HG02678 (cell line): Measurements from ENCODE around the gene C13orf42.

Source experiments
- ATAC-seq: cut with Tn5 transposase; IDR thresholded peaks from one replicate; pipeline ENCODE4 v1.9.1; 2021; ENCODE audit warnings: mild to moderate bottlenecking, moderate library complexity; ENCODE audit not compliant: unreplicated experiment

C13orf42 gene

GRCh38 chr13:51067210-51067701 lies 43.8 kb downstream of the C13orf42 start:
- no peak for ATAC-seq

GRCh38 chr13:51066091-51066831 lies 44.8 kb downstream of the C13orf42 start:
- no peak for ATAC-seq

GRCh38 chr13:51065372-51066090 lies 45.5 kb downstream of the C13orf42 start:
- ATAC-seq: no peak

GRCh38 chr13:51064753-51065152 lies 46.3 kb downstream of the C13orf42 start:
- no peak for ATAC-seq

GRCh38 chr13:51063909-51064308 lies 47.2 kb downstream of the C13orf42 start:
- ATAC-seq: no peak

GRCh38 chr13:51058461-51059167 lies 52.5 kb downstream of the C13orf42 start:
- no peak for ATAC-seq

- ATAC-seq: no peak
Measured at GRCh38 chr13:51057906-51058305, 53.2 kb downstream of the C13orf42 start.

- no peak for ATAC-seq
Measured at GRCh38 chr13:51057001-51057400, 54.1 kb downstream of the C13orf42 start.

GRCh38 chr13:51052581-51052980 lies 58.5 kb downstream of the C13orf42 start:
- no peak for ATAC-seq

- ATAC-seq: no peak
Measured at GRCh38 chr13:51050021-51050830, 60.8 kb downstream of the C13orf42 start.

GRCh38 chr13:51048616-51049015 lies 62.5 kb downstream of the C13orf42 start:
- no peak for ATAC-seq

- ATAC-seq: no peak
Measured at GRCh38 chr13:51048166-51048461, 63.0 kb downstream of the C13orf42 start.

- no peak for ATAC-seq
Measured at GRCh38 chr13:51047434-51048165, 63.5 kb downstream of the C13orf42 start.

GRCh38 chr13:51045451-51045850 lies 65.6 kb downstream of the C13orf42 start:
- ATAC-seq: no peak

- ATAC-seq: no peak
Measured at GRCh38 chr13:51044023-51044665, 66.9 kb downstream of the C13orf42 start.

- no peak for ATAC-seq
Measured at GRCh38 chr13:51043310-51043709, 67.8 kb downstream of the C13orf42 start.

GRCh38 chr13:51041710-51042109 lies 69.4 kb downstream of the C13orf42 start:
- no peak for ATAC-seq

- no peak for ATAC-seq
Measured at GRCh38 chr13:51041126-51041525, 69.9 kb downstream of the C13orf42 start.

GRCh38 chr13:51040431-51040830 lies 70.6 kb downstream of the C13orf42 start:
- no peak for ATAC-seq

GRCh38 chr13:51036418-51036817 lies 74.7 kb downstream of the C13orf42 start:
- ATAC-seq: no peak
